GM12878 (cell line): ENCODE data around the gene NAA60. TPM values are rescaled to one million over a fixed set of nuclear protein-coding genes. Genes with fewer than 3 reads are reported as not detected.

Source experiments
- ATAC-seq: fragments of 200-7000 bp; cut with Tn5 transposase; 3 replicates; pipeline ENCODE4 v1.9.1; 2020; ENCODE audit warnings: mild to moderate bottlenecking, moderate library complexity
- BruUV-seq: library from RNA; stranded (reverse); fragments of 400-500 nt; replicated peaks from 2 replicates; lab custom pipeline; 2021; lab: Mats Ljungman, UMichigan
- CTCF ChIA-PET: fragments of 300-600 bp; sonication (Branson Sonifier 250); formaldehyde crosslinking; extraction: SDS; loops from one replicate; lab custom pipeline; 2021; ENCODE audit warnings: inconsistent platforms; lab: Yijun Ruan, JAX
- POLR2A ChIA-PET: fragments of 350-600 bp; formaldehyde crosslinking; extraction: SDS; loops from one replicate; lab custom pipeline; 2021; ENCODE audit warnings: inconsistent platforms; lab: Charles Lee
- RAD21 ChIA-PET: fragments of 300-600 bp; sonication (Branson Sonifier 250); formaldehyde crosslinking; loops from one replicate; lab custom pipeline; 2023; ENCODE audit warnings: antibody characterized with exemption; ENCODE audit not compliant: unreplicated experiment; lab: Charles Lee
- SMC1A ChIA-PET: fragments of 300-600 bp; sonication (Branson Sonifier 250); formaldehyde crosslinking; loops from one replicate; lab custom pipeline; 2023; ENCODE audit not compliant: unreplicated experiment, uncharacterized antibody; lab: Charles Lee
- DNase-seq: peaks from one replicate; pipeline ENCODE4 v3.0.0-alpha.2; 2011; ENCODE audit warnings: low read depth, low spot score
- FAIRE-seq: peaks from 3 replicates; lab custom pipeline; 2011; peaks lifted over from hg19 to GRCh38; lab: Jason Lieb, UNC
- H2AFZ ChIP-seq: 2 replicates; pipeline ENCODE4 v1.6.0; 2011; ENCODE audit warnings: low read depth, low read length, control low read depth; ENCODE audit not compliant: control insufficient read depth
- H3K27ac ChIP-seq: 2 replicates; pipeline ENCODE4 v1.5.1; 2011; ENCODE audit warnings: control low read depth; ENCODE audit not compliant: control insufficient read depth, insufficient read depth
- H3K27me3 ChIP-seq, 2 experiments: replicated peaks in 1 of 2; 2 replicates each; pipeline versions ENCODE4 v1.6.0 to v1.6.1; 2011; ENCODE audit warnings: low read length in 1 of 2; ENCODE audit not compliant: control insufficient read depth in 2 of 2, insufficient read depth in 2 of 2
- H3K36me3 ChIP-seq, 2 experiments: 2 replicates each; pipeline ENCODE4 v1.5.1; 2011; ENCODE audit warnings: low read length in 1 of 2; ENCODE audit not compliant: control insufficient read depth in 2 of 2, insufficient read depth in 2 of 2
- H3K4me1 ChIP-seq: 2 replicates; pipeline ENCODE4 v1.6.1; 2011; ENCODE audit warnings: mild to moderate bottlenecking, low read length, moderate library complexity, mixed read lengths; ENCODE audit not compliant: control insufficient read depth, insufficient read depth
- H3K4me2 ChIP-seq: 2 replicates; pipeline ENCODE4 v1.6.0; 2011; ENCODE audit warnings: control low read depth; ENCODE audit not compliant: control insufficient read depth, insufficient read depth
- H3K4me3 ChIP-seq: fragments of 200-600 bp; sonication (generic); 2 replicates; pipeline ENCODE4 v1.5.1; 2016
- H3K79me2 ChIP-seq: 2 replicates; pipeline ENCODE4 v1.6.0; 2011; ENCODE audit warnings: low read length; ENCODE audit not compliant: control insufficient read depth, insufficient read depth
- H3K9ac ChIP-seq: 2 replicates; pipeline ENCODE4 v1.8.0; 2011; ENCODE audit warnings: low read length, control low read depth, mixed read lengths; ENCODE audit not compliant: control insufficient read depth, insufficient read depth
- H3K9me3 ChIP-seq: replicated peaks from 3 replicates; pipeline ENCODE4 v1.5.1; 2011; ENCODE audit warnings: mild to moderate bottlenecking, low read length; ENCODE audit not compliant: control insufficient read depth, insufficient read depth
- H4K20me1 ChIP-seq: 2 replicates; pipeline ENCODE4 v1.6.0; 2011; ENCODE audit not compliant: control insufficient read depth, insufficient read depth
- EED ChIP-seq: sonication (generic); IDR thresholded peaks from 2 replicates; pipeline ENCODE4 v1.6.1; 2016; ENCODE audit warnings: antibody characterized with exemption, low read depth
- IRF4 ChIP-seq: IDR thresholded peaks from 2 replicates; pipeline ENCODE4 v1.6.1; 2011; ENCODE audit warnings: low read depth, low read length
- SMARCA5 ChIP-seq: fragments of 450-650 bp; IDR thresholded peaks from 2 replicates; pipeline ENCODE4 v1.6.1; 2017; ENCODE audit warnings: mild to moderate bottlenecking
- WGBS: methylation state at CpG from one replicate; pipeline ENCODE4 v1.1.6; 2016; ENCODE audit warnings: low lambda C conversion rate; ENCODE audit not compliant: insufficient replicate concordance, insufficient coverage; ENCODE audit errors: missing lambda C conversion rate; 5-methylcytosine and 5-hydroxymethylcytosine counted together
- in situ Hi-C: fragments of 300-500 bp; cut with MboI; formaldehyde crosslinking; loops from 9 replicates; pipeline ENCODE4 v1.14.3; 2018; ENCODE audit warnings: mixed read lengths
- intact Hi-C: fragments of 100-400 bp; cut with micrococcal nuclease; formaldehyde crosslinking; loops from one replicate; pipeline ENCODE4 v1.14.2; 2022; ENCODE audit not compliant: unreplicated experiment
- polyA plus RNA-seq, 11 experiments: library from polyadenylated mRNA; depleted of rRNA in 4 of 11; unstranded in 6 of 11; stranded (reverse) in 5 of 11; fragments of >200 nt; fragmentation: Nextera tagmentation in 4 of 11; fragmentation: Illumina TruSeq in 1 of 11; extraction: Ambion mirVana in 4 of 11; extraction: Trizol in 1 of 11; gene quantifications; 1 replicate in 1 of 11; 2 replicates in 10 of 11; pipeline versions ENCODE4 v1.2.1 to v1.2.3, GENCODE V29; 2011 to 2016; ENCODE audit warnings: inconsistent platforms in 2 of 11, missing spikeins in 2 of 11, low read depth in 1 of 11
- total RNA-seq, 4 experiments: library from RNA; depleted of rRNA in 3 of 4; stranded (reverse); fragments of >200 nt in 3 of 4; fragmentation: Illumina TruSeq in 1 of 4; extraction: Trizol in 1 of 4; gene quantifications; 2 replicates each; pipeline versions ENCODE4 v1.2.1 to v1.2.3, GENCODE V29; 2013 to 2021
- TF ChIP-seq, protein P1 (sequence below): fragments of 450-650 bp; formaldehyde crosslinking; IDR thresholded peaks from 2 replicates; pipeline ENCODE4 v1.4.0; 2020; ENCODE audit warnings: mild to moderate bottlenecking, moderate library complexity
- TF ChIP-seq, protein P2 (sequence below): fragments of 450-650 bp; IDR thresholded peaks from 2 replicates; pipeline ENCODE4 v1.6.1; 2018; ENCODE audit warnings: mild to moderate bottlenecking, low read depth, moderate library complexity; ENCODE audit not compliant: partially characterized antibody
- TF ChIP-seq, protein P3 (sequence below): IDR thresholded peaks from 2 replicates; pipeline ENCODE4 v1.6.1; 2012; ENCODE audit warnings: improper control_type of control experiment, low read depth, low read length; ENCODE audit not compliant: insufficient replicate concordance

Gene NAA60
- total and polyA plus RNA-seq, 10 of the 15 experiments (the other 5 are each of a cell fraction or from before 2014, with no cell fraction given) = 6.2 to 43.1 (median 34.6) TPM

DNA sequence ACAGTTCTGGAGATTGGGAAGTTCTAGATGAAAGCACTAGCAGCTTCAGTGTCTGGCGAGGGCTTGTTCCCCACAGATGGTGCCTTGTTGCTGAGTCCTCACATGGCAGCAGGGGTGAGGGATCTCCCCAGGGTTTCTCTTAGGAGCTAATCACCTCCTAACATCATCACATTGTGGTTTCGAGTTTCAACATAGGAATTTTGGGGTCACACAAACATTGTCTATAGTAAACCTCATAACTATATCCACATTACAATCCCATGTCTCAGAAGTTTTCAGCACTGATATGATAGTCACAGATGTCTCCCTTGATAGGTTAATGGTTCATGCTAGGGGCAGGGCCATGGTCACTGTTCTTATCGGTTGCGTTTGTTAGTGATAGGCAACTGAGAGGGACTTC is 71.1 kb downstream of the NAA60 start (continued):
- TF ChIP-seq, protein P1, sequence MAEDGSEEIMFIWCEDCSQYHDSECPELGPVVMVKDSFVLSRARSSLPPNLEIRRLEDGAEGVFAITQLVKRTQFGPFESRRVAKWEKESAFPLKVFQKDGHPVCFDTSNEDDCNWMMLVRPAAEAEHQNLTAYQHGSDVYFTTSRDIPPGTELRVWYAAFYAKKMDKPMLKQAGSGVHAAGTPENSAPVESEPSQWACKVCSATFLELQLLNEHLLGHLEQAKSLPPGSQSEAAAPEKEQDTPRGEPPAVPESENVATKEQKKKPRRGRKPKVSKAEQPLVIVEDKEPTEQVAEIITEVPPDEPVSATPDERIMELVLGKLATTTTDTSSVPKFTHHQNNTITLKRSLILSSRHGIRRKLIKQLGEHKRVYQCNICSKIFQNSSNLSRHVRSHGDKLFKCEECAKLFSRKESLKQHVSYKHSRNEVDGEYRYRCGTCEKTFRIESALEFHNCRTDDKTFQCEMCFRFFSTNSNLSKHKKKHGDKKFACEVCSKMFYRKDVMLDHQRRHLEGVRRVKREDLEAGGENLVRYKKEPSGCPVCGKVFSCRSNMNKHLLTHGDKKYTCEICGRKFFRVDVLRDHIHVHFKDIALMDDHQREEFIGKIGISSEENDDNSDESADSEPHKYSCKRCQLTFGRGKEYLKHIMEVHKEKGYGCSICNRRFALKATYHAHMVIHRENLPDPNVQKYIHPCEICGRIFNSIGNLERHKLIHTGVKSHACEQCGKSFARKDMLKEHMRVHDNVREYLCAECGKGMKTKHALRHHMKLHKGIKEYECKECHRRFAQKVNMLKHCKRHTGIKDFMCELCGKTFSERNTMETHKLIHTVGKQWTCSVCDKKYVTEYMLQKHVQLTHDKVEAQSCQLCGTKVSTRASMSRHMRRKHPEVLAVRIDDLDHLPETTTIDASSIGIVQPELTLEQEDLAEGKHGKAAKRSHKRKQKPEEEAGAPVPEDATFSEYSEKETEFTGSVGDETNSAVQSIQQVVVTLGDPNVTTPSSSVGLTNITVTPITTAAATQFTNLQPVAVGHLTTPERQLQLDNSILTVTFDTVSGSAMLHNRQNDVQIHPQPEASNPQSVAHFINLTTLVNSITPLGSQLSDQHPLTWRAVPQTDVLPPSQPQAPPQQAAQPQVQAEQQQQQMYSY (CRISPR knock-in tag) = no peak
- no peak for TF ChIP-seq SMARCA5

GRCh38 chr16:3515897-3516296 is 72.4 kb downstream of the NAA60 start:
- 97% methylated on average over 4 of the region's 4 CpGs for WGBS
- ATAC-seq (no peak), DNase-seq (no peak), FAIRE-seq (no peak)
- no peak overlapping the region for H2AFZ ChIP-seq
- no peaks in the 10 kb centered on the region for H3K27me3 ChIP-seq
- ChIA-PET CTCF (no interaction called here), SMC1A (no interaction called here), RAD21 (no interaction called here), POLR2A (no interaction called here)
- H3K36me3 ChIP-seq = peaks cover 0 to 3% of the 10 kb centered on the region in 2 experiments; a peak in 2 of 4 replicates
- no peaks in the 10 kb centered on the region for H3K9me3 ChIP-seq
- intact Hi-C loops = no loop called here
- no peak overlapping the region for H3K9ac ChIP-seq
- H3K79me2 ChIP-seq = no peaks in the 10 kb centered on the region
- H3K4me1 ChIP-seq = no peaks in the 10 kb centered on the region
- TF ChIP-seq, protein P1 (CRISPR knock-in tag) = no peak
- TF ChIP-seq, protein P2, sequence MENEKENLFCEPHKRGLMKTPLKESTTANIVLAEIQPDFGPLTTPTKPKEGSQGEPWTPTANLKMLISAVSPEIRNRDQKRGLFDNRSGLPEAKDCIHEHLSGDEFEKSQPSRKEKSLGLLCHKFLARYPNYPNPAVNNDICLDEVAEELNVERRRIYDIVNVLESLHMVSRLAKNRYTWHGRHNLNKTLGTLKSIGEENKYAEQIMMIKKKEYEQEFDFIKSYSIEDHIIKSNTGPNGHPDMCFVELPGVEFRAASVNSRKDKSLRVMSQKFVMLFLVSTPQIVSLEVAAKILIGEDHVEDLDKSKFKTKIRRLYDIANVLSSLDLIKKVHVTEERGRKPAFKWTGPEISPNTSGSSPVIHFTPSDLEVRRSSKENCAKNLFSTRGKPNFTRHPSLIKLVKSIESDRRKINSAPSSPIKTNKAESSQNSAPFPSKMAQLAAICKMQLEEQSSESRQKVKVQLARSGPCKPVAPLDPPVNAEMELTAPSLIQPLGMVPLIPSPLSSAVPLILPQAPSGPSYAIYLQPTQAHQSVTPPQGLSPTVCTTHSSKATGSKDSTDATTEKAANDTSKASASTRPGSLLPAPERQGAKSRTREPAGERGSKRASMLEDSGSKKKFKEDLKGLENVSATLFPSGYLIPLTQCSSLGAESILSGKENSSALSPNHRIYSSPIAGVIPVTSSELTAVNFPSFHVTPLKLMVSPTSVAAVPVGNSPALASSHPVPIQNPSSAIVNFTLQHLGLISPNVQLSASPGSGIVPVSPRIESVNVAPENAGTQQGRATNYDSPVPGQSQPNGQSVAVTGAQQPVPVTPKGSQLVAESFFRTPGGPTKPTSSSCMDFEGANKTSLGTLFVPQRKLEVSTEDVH = no peak
- TF ChIP-seq, protein P3, sequence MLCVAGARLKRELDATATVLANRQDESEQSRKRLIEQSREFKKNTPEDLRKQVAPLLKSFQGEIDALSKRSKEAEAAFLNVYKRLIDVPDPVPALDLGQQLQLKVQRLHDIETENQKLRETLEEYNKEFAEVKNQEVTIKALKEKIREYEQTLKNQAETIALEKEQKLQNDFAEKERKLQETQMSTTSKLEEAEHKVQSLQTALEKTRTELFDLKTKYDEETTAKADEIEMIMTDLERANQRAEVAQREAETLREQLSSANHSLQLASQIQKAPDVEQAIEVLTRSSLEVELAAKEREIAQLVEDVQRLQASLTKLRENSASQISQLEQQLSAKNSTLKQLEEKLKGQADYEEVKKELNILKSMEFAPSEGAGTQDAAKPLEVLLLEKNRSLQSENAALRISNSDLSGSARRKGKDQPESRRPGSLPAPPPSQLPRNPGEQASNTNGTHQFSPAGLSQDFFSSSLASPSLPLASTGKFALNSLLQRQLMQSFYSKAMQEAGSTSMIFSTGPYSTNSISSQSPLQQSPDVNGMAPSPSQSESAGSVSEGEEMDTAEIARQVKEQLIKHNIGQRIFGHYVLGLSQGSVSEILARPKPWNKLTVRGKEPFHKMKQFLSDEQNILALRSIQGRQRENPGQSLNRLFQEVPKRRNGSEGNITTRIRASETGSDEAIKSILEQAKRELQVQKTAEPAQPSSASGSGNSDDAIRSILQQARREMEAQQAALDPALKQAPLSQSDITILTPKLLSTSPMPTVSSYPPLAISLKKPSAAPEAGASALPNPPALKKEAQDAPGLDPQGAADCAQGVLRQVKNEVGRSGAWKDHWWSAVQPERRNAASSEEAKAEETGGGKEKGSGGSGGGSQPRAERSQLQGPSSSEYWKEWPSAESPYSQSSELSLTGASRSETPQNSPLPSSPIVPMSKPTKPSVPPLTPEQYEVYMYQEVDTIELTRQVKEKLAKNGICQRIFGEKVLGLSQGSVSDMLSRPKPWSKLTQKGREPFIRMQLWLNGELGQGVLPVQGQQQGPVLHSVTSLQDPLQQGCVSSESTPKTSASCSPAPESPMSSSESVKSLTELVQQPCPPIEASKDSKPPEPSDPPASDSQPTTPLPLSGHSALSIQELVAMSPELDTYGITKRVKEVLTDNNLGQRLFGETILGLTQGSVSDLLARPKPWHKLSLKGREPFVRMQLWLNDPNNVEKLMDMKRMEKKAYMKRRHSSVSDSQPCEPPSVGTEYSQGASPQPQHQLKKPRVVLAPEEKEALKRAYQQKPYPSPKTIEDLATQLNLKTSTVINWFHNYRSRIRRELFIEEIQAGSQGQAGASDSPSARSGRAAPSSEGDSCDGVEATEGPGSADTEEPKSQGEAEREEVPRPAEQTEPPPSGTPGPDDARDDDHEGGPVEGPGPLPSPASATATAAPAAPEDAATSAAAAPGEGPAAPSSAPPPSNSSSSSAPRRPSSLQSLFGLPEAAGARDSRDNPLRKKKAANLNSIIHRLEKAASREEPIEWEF = no peak
- no peak for TF ChIP-seq IRF4
- TF ChIP-seq EED = no peak
- no peak overlapping the region for H3K4me3 ChIP-seq
- H3K4me2 ChIP-seq = no peak overlapping the region
- BruUV-seq = no TSS peak
- H3K27ac ChIP-seq = no peak overlapping the region
- no peaks in the 10 kb centered on the region for H4K20me1 ChIP-seq
- in situ Hi-C loops = no loop called here
